ENCODE results near the gene ANKRD22.

Gene ANKRD22

GRCh38 chr10:88788924-88789323 is 62.7 kb downstream of the ANKRD22 start:
- H3K4me3 ChIP-seq (ENCODE audit: low read depth in 1 of 2, low read length in 2 of 2), result no peak overlapping the region
- no peak overlapping the region for H3K27ac ChIP-seq (ENCODE audit: low read length)
- H3K36me3 ChIP-seq (ENCODE audit: control insufficient read depth in 1 of 2, insufficient read depth in 2 of 2, low read length in 2 of 2), result no peaks in the 10 kb centered on the region
- no peaks in the 10 kb centered on the region for H3K4me1 ChIP-seq (ENCODE audit: control insufficient read depth in 1 of 2, insufficient read depth in 2 of 2, low read length in 2 of 2)
- H3K27me3 ChIP-seq (ENCODE audit: low read depth, low read length), result no peaks in the 10 kb centered on the region
- no peaks in the 10 kb centered on the region for H3K9me3 ChIP-seq (ENCODE audit: control insufficient read depth in 1 of 2, low read length in 2 of 2)

GRCh38 chr10:88787463-88787862 is 64.2 kb downstream of the ANKRD22 start:
- H3K4me1 ChIP-seq (ENCODE audit: control insufficient read depth in 1 of 2, insufficient read depth in 2 of 2, low read length in 2 of 2), result no peaks in the 10 kb centered on the region
- H3K9me3 ChIP-seq (ENCODE audit: control insufficient read depth in 1 of 2, low read length in 2 of 2), result no peaks in the 10 kb centered on the region
- no peaks in the 10 kb centered on the region for H3K36me3 ChIP-seq (ENCODE audit: control insufficient read depth in 1 of 2, insufficient read depth in 2 of 2, low read length in 2 of 2)
- H3K4me3 ChIP-seq (ENCODE audit: low read depth in 1 of 2, low read length in 2 of 2), result no peak overlapping the region
- H3K27me3 ChIP-seq (ENCODE audit: low read depth, low read length), result no peaks in the 10 kb centered on the region
- no peak overlapping the region for H3K27ac ChIP-seq (ENCODE audit: low read length)

GRCh38 chr10:88786032-88786770 is 65.4 kb downstream of the ANKRD22 start:
- no peaks in the 10 kb centered on the region for H3K27me3 ChIP-seq (ENCODE audit: low read depth, low read length)
- no peaks in the 10 kb centered on the region for H3K36me3 ChIP-seq (ENCODE audit: control insufficient read depth in 1 of 2, insufficient read depth in 2 of 2, low read length in 2 of 2)
- H3K4me1 ChIP-seq (ENCODE audit: control insufficient read depth in 1 of 2, insufficient read depth in 2 of 2, low read length in 2 of 2), result no peaks in the 10 kb centered on the region
- no peaks in the 10 kb centered on the region for H3K9me3 ChIP-seq (ENCODE audit: control insufficient read depth in 1 of 2, low read length in 2 of 2)
- no peak overlapping the region for H3K27ac ChIP-seq (ENCODE audit: low read length)
- H3K4me3 ChIP-seq (ENCODE audit: low read depth in 1 of 2, low read length in 2 of 2), result no peak overlapping the region

GRCh38 chr10:88783724-88784123 is 67.9 kb downstream of the ANKRD22 start:
- H3K4me1 ChIP-seq (ENCODE audit: control insufficient read depth in 1 of 2, insufficient read depth in 2 of 2, low read length in 2 of 2), result no peaks in the 10 kb centered on the region
- H3K27ac ChIP-seq (ENCODE audit: low read length), result no peak overlapping the region
- no peaks in the 10 kb centered on the region for H3K36me3 ChIP-seq (ENCODE audit: control insufficient read depth in 1 of 2, insufficient read depth in 2 of 2, low read length in 2 of 2)
- no peaks in the 10 kb centered on the region for H3K27me3 ChIP-seq (ENCODE audit: low read depth, low read length)
- H3K4me3 ChIP-seq (ENCODE audit: low read depth in 1 of 2, low read length in 2 of 2), result no peak overlapping the region
- no peaks in the 10 kb centered on the region for H3K9me3 ChIP-seq (ENCODE audit: control insufficient read depth in 1 of 2, low read length in 2 of 2)

- Histone ChIP-seq H3K27me3 (ENCODE audit: low read depth, low read length) (no peaks in the 10 kb centered on the region), H3K9me3 (ENCODE audit: control insufficient read depth in 1 of 2, low read length in 2 of 2) (no peaks in the 10 kb centered on the region), H3K27ac (ENCODE audit: low read length) (no peak overlapping the region), H3K4me3 (ENCODE audit: low read depth in 1 of 2, low read length in 2 of 2) (no peak overlapping the region), H3K36me3 (ENCODE audit: control insufficient read depth in 1 of 2, insufficient read depth in 2 of 2, low read length in 2 of 2) (no peaks in the 10 kb centered on the region), H3K4me1 (ENCODE audit: control insufficient read depth in 1 of 2, insufficient read depth in 2 of 2, low read length in 2 of 2) (no peaks in the 10 kb centered on the region)
Measured at GRCh38 chr10:88782222-88782621, 69.4 kb downstream of the ANKRD22 start.

- no peaks in the 10 kb centered on the region for H3K9me3 ChIP-seq (ENCODE audit: control insufficient read depth in 1 of 2, low read length in 2 of 2)
- no peaks in the 10 kb centered on the region for H3K36me3 ChIP-seq (ENCODE audit: control insufficient read depth in 1 of 2, insufficient read depth in 2 of 2, low read length in 2 of 2)
- no peak overlapping the region for H3K27ac ChIP-seq (ENCODE audit: low read length)
- H3K4me1 ChIP-seq (ENCODE audit: control insufficient read depth in 1 of 2, insufficient read depth in 2 of 2, low read length in 2 of 2), result no peaks in the 10 kb centered on the region
- no peak overlapping the region for H3K4me3 ChIP-seq (ENCODE audit: low read depth in 1 of 2, low read length in 2 of 2)
- no peaks in the 10 kb centered on the region for H3K27me3 ChIP-seq (ENCODE audit: low read depth, low read length)
Measured at GRCh38 chr10:88781206-88781605, 70.4 kb downstream of the ANKRD22 start.

All from muscle layer of duodenum (tissue), 2 donors.